ENCODE results near the gene HAO1. TPM values are rescaled to one million over a fixed set of nuclear protein-coding genes. Genes with fewer than 3 reads are reported as not detected.
A peak's percentile ranks its signal among the peaks of the same experiment; 100 is the strongest.

The HAO1 gene
- total RNA-seq, 2 donors from 2014 or later, result not detected

- Mint-ChIP-seq H3K27ac (no peak overlapping the region), H3K4me1 (ENCODE audit: low read depth in 2 of 2) (no peaks in the 10 kb centered on the region), H3K9me3 (no peaks in the 10 kb centered on the region), H3K36me3 (no peaks in the 10 kb centered on the region), H3K27me3 (peaks cover 12 to 19% of the 10 kb centered on the region in 2 donors), H3K4me3 (no peak overlapping the region)
- DNase-seq (ENCODE audit: low spot score), result no peak
- no peak for ATAC-seq
Observed at GRCh38 chr20:7911586-7912330, 28.5 kb downstream of the HAO1 start.

DNA sequence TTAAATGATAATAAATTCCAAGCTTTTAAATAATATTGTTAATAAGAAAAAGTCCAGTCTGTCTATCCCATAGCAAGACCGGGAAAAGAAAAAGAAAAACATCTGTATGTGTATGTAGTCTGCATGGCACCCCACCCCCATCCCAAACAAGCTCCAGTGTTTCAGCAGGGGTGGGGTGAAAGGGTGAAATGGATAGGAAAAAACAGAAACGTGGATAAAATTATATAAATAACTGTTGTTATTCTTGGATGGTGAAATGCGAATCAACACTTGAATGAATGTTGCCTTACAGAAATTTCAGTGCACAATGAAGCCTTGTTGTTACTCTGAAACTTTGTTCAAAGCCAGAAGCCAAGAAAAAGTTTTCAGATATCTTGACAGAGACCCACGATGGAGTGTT, 31.4 kb downstream of the HAO1 start:
- H3K27ac Mint-ChIP-seq, result no peak overlapping the region
- H3K36me3 Mint-ChIP-seq, result no peaks in the 10 kb centered on the region
- DNase-seq (ENCODE audit: low spot score) (no peak), ATAC-seq (no peak)
- H3K4me1 Mint-ChIP-seq (ENCODE audit: low read depth in 2 of 2), result no peaks in the 10 kb centered on the region
- peaks cover 10 to 20% of the 10 kb centered on the region in 2 donors for H3K27me3 Mint-ChIP-seq
- no peaks in the 10 kb centered on the region for H3K9me3 Mint-ChIP-seq
- H3K4me3 Mint-ChIP-seq, result no peak overlapping the region

DNA sequence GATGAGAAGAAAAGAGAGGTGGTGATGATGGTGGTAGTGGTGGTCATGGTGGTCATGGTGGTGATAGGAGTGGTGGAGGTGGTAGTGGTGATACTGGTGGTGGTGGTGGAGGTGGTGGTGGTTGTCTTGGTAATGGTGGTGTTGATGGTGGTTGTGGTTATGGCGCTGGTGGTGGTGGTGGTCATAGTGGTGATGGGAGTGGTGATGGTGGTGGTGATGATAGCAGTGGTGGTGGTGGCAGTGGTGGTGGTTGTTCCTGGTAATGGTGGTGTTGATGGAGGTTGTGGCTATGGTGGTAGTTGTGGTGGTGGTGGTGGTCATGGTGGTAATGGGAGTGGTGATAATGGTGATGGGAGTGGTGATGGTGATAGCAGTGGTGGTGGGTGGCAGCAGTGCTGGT, 36.8 kb downstream of the HAO1 start:
- Mint-ChIP-seq H3K36me3 (no peaks in the 10 kb centered on the region), H3K4me3 (no peak overlapping the region), H3K27me3 (peaks cover 7 to 16% of the 10 kb centered on the region in 2 donors), H3K27ac (no peak overlapping the region), H3K9me3 (peaks cover 5% of the 10 kb centered on the region), H3K4me1 (ENCODE audit: low read depth in 2 of 2) (peaks cover 0 to 7% of the 10 kb centered on the region in 2 donors)
- DNase-seq (ENCODE audit: low spot score) (no peak), ATAC-seq (no peak)

GRCh38 chr20:7902879-7903278, 37.4 kb downstream of the HAO1 start:
- H3K4me3 Mint-ChIP-seq, result no peak overlapping the region
- no peak overlapping the region for H3K27ac Mint-ChIP-seq
- peaks cover 5% of the 10 kb centered on the region for H3K9me3 Mint-ChIP-seq
- no peak for ATAC-seq
- H3K36me3 Mint-ChIP-seq, result no peaks in the 10 kb centered on the region
- H3K4me1 Mint-ChIP-seq (ENCODE audit: low read depth in 2 of 2), result peaks cover 0 to 7% of the 10 kb centered on the region in 2 donors
- peaks cover 11 to 19% of the 10 kb centered on the region in 2 donors for H3K27me3 Mint-ChIP-seq
- no peak for DNase-seq (ENCODE audit: low spot score)

- peaks cover 8 to 18% of the 10 kb centered on the region in 2 donors for H3K27me3 Mint-ChIP-seq
- DNase-seq (ENCODE audit: low spot score) (no peak), ATAC-seq (no peak)
- peaks cover 0 to under 1% of the 10 kb centered on the region in 2 donors for H3K4me1 Mint-ChIP-seq (ENCODE audit: low read depth in 2 of 2)
- no peaks in the 10 kb centered on the region for H3K9me3 Mint-ChIP-seq
- H3K27ac Mint-ChIP-seq, result no peak overlapping the region
- no peak overlapping the region for H3K4me3 Mint-ChIP-seq
- H3K36me3 Mint-ChIP-seq, result no peaks in the 10 kb centered on the region
Observed at GRCh38 chr20:7897781-7898364, 42.4 kb downstream of the HAO1 start.

DNA sequence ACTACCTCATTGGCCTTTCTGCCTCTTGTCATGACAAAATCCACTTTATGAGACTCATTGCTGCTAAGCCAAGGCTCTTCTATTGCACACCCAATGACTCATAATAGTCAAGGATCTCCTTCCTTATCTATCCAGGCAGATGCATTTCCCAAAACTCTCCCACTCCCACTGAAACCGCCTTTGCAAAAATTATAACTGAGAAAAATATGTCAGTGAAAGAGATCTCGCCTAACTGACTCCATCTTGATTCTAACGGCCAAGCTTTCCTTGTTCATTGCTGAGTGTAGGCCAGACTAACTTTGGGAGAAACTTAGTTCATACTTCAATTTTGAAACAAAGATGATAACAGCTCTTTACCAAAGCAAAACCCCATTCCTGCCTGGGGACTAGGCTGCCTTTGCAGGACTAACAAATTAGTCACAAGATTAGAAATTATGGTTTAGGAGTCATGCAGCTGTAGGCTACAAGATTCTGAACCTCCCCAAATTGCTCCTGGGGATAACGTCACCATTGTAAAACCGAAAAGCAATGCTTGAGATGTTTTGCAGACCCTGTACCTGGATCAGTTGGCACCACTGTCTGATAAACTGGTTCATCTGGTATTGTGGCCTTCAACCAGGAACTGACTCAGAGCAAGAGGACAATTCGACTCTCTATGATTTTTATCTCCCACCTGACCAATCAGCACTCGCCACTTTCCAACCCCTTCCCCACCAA, 47.1 kb downstream of the HAO1 start:
- ATAC-seq (no peak), DNase-seq (ENCODE audit: low spot score) (no peak)
- Mint-ChIP-seq H3K27me3 (peaks cover 6 to 14% of the 10 kb centered on the region in 2 donors), H3K36me3 (no peaks in the 10 kb centered on the region), H3K9me3 (peaks cover 2% of the 10 kb centered on the region), H3K4me3 (no peak overlapping the region), H3K4me1 (ENCODE audit: low read depth in 2 of 2) (no peaks in the 10 kb centered on the region), H3K27ac (no peak overlapping the region)

- H3K4me3 Mint-ChIP-seq, result no peak overlapping the region
- H3K27me3 Mint-ChIP-seq, result peaks cover 5 to 7% of the 10 kb centered on the region in 2 donors
- ATAC-seq (no peak), DNase-seq (ENCODE audit: low spot score) (no peak)
- H3K9me3 Mint-ChIP-seq, result peaks cover 2% of the 10 kb centered on the region
- no peaks in the 10 kb centered on the region for H3K36me3 Mint-ChIP-seq
- H3K27ac Mint-ChIP-seq, result no peak overlapping the region
- H3K4me1 Mint-ChIP-seq (ENCODE audit: low read depth in 2 of 2), result no peaks in the 10 kb centered on the region
Observed at GRCh38 chr20:7891705-7892104, 48.6 kb downstream of the HAO1 start.

DNA sequence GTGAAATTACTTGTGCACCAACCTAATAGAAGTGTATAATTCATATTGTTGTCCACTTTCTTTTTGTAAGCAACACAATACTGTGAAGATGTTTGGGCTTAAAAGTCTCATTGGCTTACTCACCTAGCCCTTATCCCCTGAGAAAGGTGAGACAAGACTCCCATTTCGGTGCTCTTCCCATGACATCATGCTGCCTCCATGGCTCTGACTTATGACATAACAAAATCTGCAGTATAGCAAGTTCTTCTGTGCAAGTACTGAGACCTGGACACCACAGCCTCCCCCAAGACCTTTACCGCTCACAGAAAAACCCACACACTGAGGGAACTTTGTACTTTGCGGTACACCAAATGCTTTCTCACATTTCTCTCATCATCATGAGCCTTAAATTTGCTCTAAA, 50.5 kb downstream of the HAO1 start:
- Mint-ChIP-seq H3K27ac (no peak overlapping the region), H3K27me3 (peaks cover 5 to 7% of the 10 kb centered on the region in 2 donors), H3K9me3 (peaks cover 2% of the 10 kb centered on the region), H3K4me3 (no peak overlapping the region), H3K4me1 (ENCODE audit: low read depth in 2 of 2) (no peaks in the 10 kb centered on the region), H3K36me3 (no peaks in the 10 kb centered on the region)
- no peak for DNase-seq (ENCODE audit: low spot score)
- ATAC-seq, result no peak

GRCh38 chr20:7883741-7884140, 56.5 kb downstream of the HAO1 start:
- no peak overlapping the region for H3K27ac Mint-ChIP-seq
- DNase-seq (ENCODE audit: low spot score) (no peak), ATAC-seq (no peak)
- H3K9me3 Mint-ChIP-seq, result no peaks in the 10 kb centered on the region
- no peaks in the 10 kb centered on the region for H3K36me3 Mint-ChIP-seq
- peaks cover 0 to 6% of the 10 kb centered on the region in 2 donors for H3K27me3 Mint-ChIP-seq
- no peak overlapping the region for H3K4me3 Mint-ChIP-seq
- H3K4me1 Mint-ChIP-seq (ENCODE audit: low read depth in 2 of 2), result peaks cover 0 to 10% of the 10 kb centered on the region in 2 donors

- no peak for ATAC-seq
- Mint-ChIP-seq H3K4me3 (no peak overlapping the region), H3K27me3 (peaks cover 0 to 6% of the 10 kb centered on the region in 2 donors), H3K4me1 (ENCODE audit: low read depth in 2 of 2) (peaks cover 0 to 10% of the 10 kb centered on the region in 2 donors), H3K27ac (no peak overlapping the region), H3K9me3 (no peaks in the 10 kb centered on the region), H3K36me3 (no peaks in the 10 kb centered on the region)
- no peak for DNase-seq (ENCODE audit: low spot score)
Observed at GRCh38 chr20:7883309-7883708, 56.9 kb downstream of the HAO1 start.

- peaks cover 0 to 6% of the 10 kb centered on the region in 2 donors for H3K27me3 Mint-ChIP-seq
- ATAC-seq (no peak), DNase-seq (ENCODE audit: low spot score) (no peak)
- no peak overlapping the region for H3K27ac Mint-ChIP-seq
- no peak overlapping the region for H3K4me3 Mint-ChIP-seq
- peaks cover 0 to 10% of the 10 kb centered on the region in 2 donors for H3K4me1 Mint-ChIP-seq (ENCODE audit: low read depth in 2 of 2)
- H3K9me3 Mint-ChIP-seq, result no peaks in the 10 kb centered on the region
- H3K36me3 Mint-ChIP-seq, result no peaks in the 10 kb centered on the region
Observed at GRCh38 chr20:7882076-7882475, 58.2 kb downstream of the HAO1 start.

GRCh38 chr20:7881551-7881950, 58.7 kb downstream of the HAO1 start:
- ATAC-seq, result no peak
- Mint-ChIP-seq H3K36me3 (no peaks in the 10 kb centered on the region), H3K9me3 (no peaks in the 10 kb centered on the region)

DNA sequence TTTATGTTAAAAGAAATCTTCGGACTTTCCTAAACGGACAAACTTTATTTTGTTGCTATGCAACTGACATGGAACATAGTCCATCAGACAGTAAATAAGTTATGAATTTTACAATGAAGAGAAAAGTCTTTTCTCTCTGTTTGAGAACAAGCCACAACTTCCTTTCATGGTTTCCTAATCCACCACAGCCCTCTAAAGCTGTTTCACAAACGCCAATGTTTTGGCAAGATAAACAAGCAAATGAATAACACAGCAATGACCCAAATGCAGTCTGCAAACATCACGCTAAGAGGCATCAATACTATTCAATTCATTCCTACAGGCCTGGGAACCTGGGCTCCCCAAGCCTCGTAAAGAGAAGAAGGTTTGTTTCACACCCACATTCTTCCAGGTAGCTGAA, 60.4 kb downstream of the HAO1 start:
- no peak overlapping the region for H3K4me3 Mint-ChIP-seq
- ATAC-seq (no peak), DNase-seq (ENCODE audit: low spot score) (no peak)
- H3K36me3 Mint-ChIP-seq, result no peaks in the 10 kb centered on the region
- peaks cover 0 to 3% of the 10 kb centered on the region in 2 donors for H3K27me3 Mint-ChIP-seq
- H3K4me1 Mint-ChIP-seq (ENCODE audit: low read depth in 2 of 2), result peaks cover 0 to 10% of the 10 kb centered on the region in 2 donors
- no peak overlapping the region for H3K27ac Mint-ChIP-seq
- no peaks in the 10 kb centered on the region for H3K9me3 Mint-ChIP-seq

More at GRCh38 chr20:7881551-7881950, 58.7 kb downstream of the HAO1 start:
- Mint-ChIP-seq H3K4me1 (ENCODE audit: low read depth in 2 of 2) (peaks cover 0 to 10% of the 10 kb centered on the region in 2 donors), H3K27me3 (peaks cover 0 to 4% of the 10 kb centered on the region in 2 donors), H3K27ac (no peak overlapping the region), H3K4me3 (no peak overlapping the region)
- no peak for DNase-seq (ENCODE audit: low spot score)

GRCh38 chr20:7868108-7868507, 72.2 kb downstream of the HAO1 start:
- peaks cover 0 to 2% of the 10 kb centered on the region in 2 donors for H3K27me3 Mint-ChIP-seq
- no peak overlapping the region for H3K4me3 Mint-ChIP-seq
- no peaks in the 10 kb centered on the region for H3K9me3 Mint-ChIP-seq
- DNase-seq (ENCODE audit: low spot score) (no peak), ATAC-seq (peak in 1 of 2 donors; percentile 32)
- H3K4me1 Mint-ChIP-seq (ENCODE audit: low read depth in 2 of 2), result no peaks in the 10 kb centered on the region
- H3K36me3 Mint-ChIP-seq, result no peaks in the 10 kb centered on the region
- no peak overlapping the region for H3K27ac Mint-ChIP-seq

All from natural killer cell treated with Interleukin-12 subunit alpha and Interleukin-12 subunit beta and Interleukin-15 and Interleukin-18, amount 100 ng/mL, for 72 hours (primary cell).